ENCODE measurements around the gene AGK. TPM values are rescaled to one million over a fixed set of nuclear protein-coding genes. Genes with fewer than 3 reads are reported as not detected.

AGK gene
- total RNA-seq, 6 experiments from 2014 or later, result 14.7 to 18.0 (median 16.1) TPM

DNA sequence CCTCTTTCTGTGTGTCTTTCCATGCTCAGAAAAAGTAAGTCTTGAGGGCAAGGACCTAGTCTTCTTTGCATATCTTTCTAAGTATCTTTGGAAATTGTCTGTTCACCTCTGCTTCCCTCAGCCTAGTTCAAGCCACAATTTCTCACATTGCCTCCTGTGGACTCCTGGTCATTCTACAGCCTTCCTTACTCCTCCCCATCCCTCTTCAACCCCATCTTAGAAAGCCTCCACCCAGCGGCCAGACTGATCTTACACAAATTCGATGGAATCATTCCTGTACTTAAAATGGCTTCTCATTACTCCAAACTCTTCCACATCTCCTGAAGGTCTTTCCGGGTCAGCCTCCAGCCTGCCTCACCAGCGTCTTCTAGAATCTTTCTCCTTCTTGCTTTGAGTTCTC is 24.1 kb upstream of the AGK start:
- TF ChIP-seq, protein P1, sequence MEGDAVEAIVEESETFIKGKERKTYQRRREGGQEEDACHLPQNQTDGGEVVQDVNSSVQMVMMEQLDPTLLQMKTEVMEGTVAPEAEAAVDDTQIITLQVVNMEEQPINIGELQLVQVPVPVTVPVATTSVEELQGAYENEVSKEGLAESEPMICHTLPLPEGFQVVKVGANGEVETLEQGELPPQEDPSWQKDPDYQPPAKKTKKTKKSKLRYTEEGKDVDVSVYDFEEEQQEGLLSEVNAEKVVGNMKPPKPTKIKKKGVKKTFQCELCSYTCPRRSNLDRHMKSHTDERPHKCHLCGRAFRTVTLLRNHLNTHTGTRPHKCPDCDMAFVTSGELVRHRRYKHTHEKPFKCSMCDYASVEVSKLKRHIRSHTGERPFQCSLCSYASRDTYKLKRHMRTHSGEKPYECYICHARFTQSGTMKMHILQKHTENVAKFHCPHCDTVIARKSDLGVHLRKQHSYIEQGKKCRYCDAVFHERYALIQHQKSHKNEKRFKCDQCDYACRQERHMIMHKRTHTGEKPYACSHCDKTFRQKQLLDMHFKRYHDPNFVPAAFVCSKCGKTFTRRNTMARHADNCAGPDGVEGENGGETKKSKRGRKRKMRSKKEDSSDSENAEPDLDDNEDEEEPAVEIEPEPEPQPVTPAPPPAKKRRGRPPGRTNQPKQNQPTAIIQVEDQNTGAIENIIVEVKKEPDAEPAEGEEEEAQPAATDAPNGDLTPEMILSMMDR (IDR thresholded peaks at IDR 0.05), result no peak
- H3K4me1 Mint-ChIP-seq (ENCODE audit: low read depth), result no peaks in the 10 kb centered on the region
- DNase-seq, result no peak
- peaks cover 10% of the 10 kb centered on the region for H3K27me3 Mint-ChIP-seq (ENCODE audit: insufficient read depth)
- no peaks in the 10 kb centered on the region for H3K36me3 Mint-ChIP-seq (ENCODE audit: low read depth)
- H3K4me3 Mint-ChIP-seq, result no peak overlapping the region
- H3K9me3 Mint-ChIP-seq, result no peaks in the 10 kb centered on the region
- H3K27ac Mint-ChIP-seq, result no peak overlapping the region

DNA sequence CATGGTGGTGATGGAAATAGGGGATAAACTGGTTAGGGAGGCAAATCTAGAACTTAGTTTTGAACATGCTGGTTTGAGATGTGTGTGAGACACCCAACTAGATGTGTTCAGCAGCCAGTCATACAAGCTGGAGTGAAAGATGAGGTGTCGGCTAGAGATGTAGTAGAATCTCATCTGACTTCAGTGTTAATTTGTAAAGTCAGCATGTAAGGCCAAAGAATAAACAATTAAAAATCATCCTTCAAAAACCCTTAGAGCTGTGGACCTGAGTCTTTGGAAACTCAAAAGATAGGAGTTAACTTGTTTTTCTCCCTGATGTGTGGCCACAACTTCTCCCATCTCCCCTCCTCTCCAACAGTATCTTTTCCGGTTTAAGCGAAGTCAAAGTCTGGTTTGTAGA is 22.8 kb upstream of the AGK start:
- Mint-ChIP-seq H3K9me3 (no peaks in the 10 kb centered on the region), H3K27me3 (ENCODE audit: insufficient read depth) (peaks cover 6% of the 10 kb centered on the region), H3K36me3 (ENCODE audit: low read depth) (no peaks in the 10 kb centered on the region), H3K4me1 (ENCODE audit: low read depth) (no peaks in the 10 kb centered on the region), H3K4me3 (no peak overlapping the region), H3K27ac (no peak overlapping the region)
- TF ChIP-seq, protein P1 (IDR thresholded peaks at IDR 0.05), result no peak
- DNase-seq, result no peak

DNA sequence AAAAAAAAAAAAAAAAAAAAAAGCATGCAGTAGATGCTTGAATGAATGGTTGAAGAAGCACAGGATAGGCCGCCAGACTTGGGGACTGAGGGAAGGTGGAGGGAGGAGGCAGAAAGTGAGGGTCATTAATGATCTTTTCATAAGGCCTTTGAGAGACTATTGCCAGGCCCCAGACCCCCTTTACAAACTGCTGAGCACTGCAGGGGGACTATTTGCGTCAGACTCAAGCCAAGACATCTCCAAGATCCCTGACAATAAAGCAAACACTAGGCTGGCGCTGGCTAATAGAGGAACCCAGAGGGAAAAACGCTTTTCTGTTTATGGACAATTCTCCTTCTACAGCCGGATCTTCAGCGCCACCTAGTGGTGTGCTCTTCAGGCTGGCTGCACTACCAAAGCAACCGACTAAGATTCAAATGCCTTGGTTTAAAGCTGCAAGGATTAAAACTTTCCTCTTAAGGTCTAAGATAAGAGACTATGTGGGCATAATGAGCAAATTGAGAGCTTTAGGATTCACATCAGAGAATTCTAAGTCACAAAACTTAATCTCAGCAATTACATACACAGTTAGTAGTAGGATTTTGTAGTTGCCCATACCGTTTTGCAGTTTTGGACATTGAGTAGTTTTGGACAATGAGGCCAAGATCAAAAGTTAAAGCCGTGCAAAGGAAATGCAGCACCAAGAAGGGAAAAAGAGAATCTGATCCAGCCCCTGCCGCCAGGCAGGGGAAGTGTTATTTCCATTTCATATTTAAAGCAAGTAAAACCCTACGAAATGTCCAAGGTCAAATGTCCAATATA is 17.9 kb upstream of the AGK start:
- Mint-ChIP-seq H3K27ac (no peak overlapping the region), H3K4me3 (no peak overlapping the region), H3K4me1 (ENCODE audit: low read depth) (no peaks in the 10 kb centered on the region), H3K27me3 (ENCODE audit: insufficient read depth) (peaks cover 2% of the 10 kb centered on the region; the same call in 1 of the 2 replicates), H3K9me3 (no peaks in the 10 kb centered on the region), H3K36me3 (ENCODE audit: low read depth) (no peaks in the 10 kb centered on the region)
- peak; percentile 58 for DNase-seq
- TF ChIP-seq, protein P1 (IDR thresholded peaks at IDR 0.05), result peak; percentile 98

DNA sequence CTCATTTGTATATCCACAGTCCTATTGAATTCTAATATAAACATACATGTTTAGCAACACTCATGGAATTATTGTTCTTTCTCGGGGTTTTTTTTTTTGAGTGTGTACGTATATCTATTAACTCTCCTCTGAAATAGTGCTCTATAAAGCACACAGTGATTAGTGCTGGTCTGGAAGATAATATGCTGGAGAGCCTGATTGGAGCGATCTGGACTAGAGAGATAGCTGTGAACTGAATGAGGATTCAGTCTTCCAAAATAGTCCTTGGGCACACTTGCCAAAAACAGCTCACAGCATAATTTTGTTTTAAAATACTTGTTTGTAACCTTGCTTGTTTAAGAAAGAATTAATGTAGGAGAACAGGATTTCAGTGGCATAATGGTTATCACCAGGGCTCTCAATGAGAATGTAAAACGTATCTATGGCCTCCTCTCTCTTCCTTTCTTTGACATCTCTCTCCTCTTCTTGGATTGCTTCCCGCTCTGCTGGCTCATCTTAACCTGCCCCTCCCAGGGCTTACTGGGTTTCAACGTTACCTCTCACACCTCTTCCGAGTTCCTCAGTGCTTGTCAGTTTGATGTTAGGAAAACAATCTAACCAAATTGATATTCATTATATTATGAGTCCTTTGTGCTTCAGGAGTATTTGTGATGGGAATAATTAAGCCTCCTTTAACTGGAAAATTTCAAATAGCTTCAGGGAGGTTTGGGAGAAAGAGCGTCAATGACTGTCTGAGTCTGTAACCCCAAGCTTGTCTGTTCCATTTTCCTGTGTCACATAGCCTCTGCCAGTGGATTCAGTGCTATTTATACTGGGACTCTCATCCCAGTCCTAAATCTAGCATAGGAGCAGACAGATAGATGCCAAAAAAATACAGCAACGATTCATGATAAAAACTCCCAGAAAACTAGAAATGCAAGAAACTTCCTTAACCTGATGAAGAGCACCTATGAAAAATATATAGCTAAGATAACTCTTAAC is 16.2 kb upstream of the AGK start:
- H3K27ac Mint-ChIP-seq, result no peak overlapping the region
- no peak for DNase-seq
- no peaks in the 10 kb centered on the region for H3K9me3 Mint-ChIP-seq
- no peak overlapping the region for H3K4me3 Mint-ChIP-seq
- TF ChIP-seq, protein P1 (IDR thresholded peaks at IDR 0.05), result no peak
- H3K4me1 Mint-ChIP-seq (ENCODE audit: low read depth), result no peaks in the 10 kb centered on the region
- peaks cover 2% of the 10 kb centered on the region; the same call in 1 of the 2 replicates for H3K27me3 Mint-ChIP-seq (ENCODE audit: insufficient read depth)
- H3K36me3 Mint-ChIP-seq (ENCODE audit: low read depth), result no peaks in the 10 kb centered on the region

DNA sequence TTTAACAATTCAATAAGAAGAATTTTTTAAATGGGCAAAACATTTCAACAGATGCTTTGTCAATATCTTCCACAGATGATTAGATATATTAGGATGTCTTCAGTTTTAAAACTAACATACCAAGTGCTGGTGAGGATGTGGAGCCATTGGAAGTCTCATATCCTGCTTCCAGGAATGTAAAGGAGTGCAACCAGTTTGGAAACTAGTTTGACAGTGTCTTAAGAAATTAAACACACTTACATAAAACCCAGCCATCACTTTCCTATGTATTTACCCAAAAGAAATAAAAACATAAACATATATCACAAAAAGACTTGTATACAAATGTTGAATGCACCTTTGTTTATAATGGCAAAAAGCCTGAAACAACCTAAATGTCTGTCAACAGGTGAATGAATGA is 13.3 kb upstream of the AGK start:
- Mint-ChIP-seq H3K27me3 (ENCODE audit: insufficient read depth) (peaks cover 5% of the 10 kb centered on the region; the same call in 1 of the 2 replicates), H3K4me1 (ENCODE audit: low read depth) (no peaks in the 10 kb centered on the region), H3K9me3 (no peaks in the 10 kb centered on the region), H3K4me3 (no peak overlapping the region), H3K27ac (no peak overlapping the region), H3K36me3 (ENCODE audit: low read depth) (no peaks in the 10 kb centered on the region)
- TF ChIP-seq, protein P1 (IDR thresholded peaks at IDR 0.05), result no peak
- no peak for DNase-seq

All from HFFc6 (cell line).